ENCODE measurements around the gene PI4KB. TPM values are rescaled to one million over a fixed set of nuclear protein-coding genes. Genes with fewer than 3 reads are reported as not detected.

Gene PI4KB
- polyA plus RNA-seq, 1 donor from 2014 or later, result 22.8 TPM

DNA sequence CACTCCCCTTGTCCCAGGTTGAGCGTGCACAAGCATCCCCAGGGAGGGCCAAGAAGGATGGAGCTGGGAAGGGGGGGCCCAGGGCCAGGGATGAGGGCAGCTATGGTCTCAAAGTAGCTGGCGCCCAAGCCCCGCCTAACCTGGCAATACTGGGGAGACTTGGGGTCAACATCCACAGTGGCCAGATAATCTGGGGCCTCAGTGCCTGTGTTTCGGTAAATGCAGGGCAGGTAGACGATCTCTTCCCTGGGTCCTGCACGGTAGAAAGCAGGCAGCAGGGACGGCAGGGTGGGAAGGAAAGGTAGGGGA, 42.0 kb upstream of the PI4KB start:
- no peaks in the 10 kb centered on the region for H3K79me2 ChIP-seq (replicated peaks; ENCODE audit: insufficient read depth, low read length)
- no peak overlapping the region for H3K4me3 ChIP-seq (ENCODE audit: low read length)
- H3K9me3 ChIP-seq (ENCODE audit: low read length), result no peaks in the 10 kb centered on the region
- H3K4me2 ChIP-seq (ENCODE audit: low read length), result no peak overlapping the region
- no peak overlapping the region for H3K9ac ChIP-seq (ENCODE audit: low read length)
- no peaks in the 10 kb centered on the region for H3K36me3 ChIP-seq (ENCODE audit: insufficient read depth, low read length)
- TF ChIP-seq POLR2AphosphoS5 (IDR thresholded peaks at IDR 0.05), result no peak
- TF ChIP-seq EP300 (conservative IDR thresholded peaks at IDR 0.05; ENCODE audit: poor library complexity, severe bottlenecking), result no peak
- no peak for TF ChIP-seq EZH2 (IDR thresholded peaks at IDR 0.05; ENCODE audit: borderline replicate concordance, insufficient read depth, low read length, poor library complexity, severe bottlenecking)
- no peaks in the 10 kb centered on the region for H3F3A ChIP-seq (ENCODE audit: insufficient read depth, low read length, poor library complexity, severe bottlenecking)
- H4K20me1 ChIP-seq (ENCODE audit: insufficient read depth), result no peaks in the 10 kb centered on the region
- no peaks in the 10 kb centered on the region for H3K9me2 ChIP-seq (ENCODE audit: insufficient read depth, low read length)
- no peak overlapping the region for H3K27ac ChIP-seq (ENCODE audit: low read length)
- H3K27me3 ChIP-seq (ENCODE audit: insufficient read depth, low read depth, low read length), result no peaks in the 10 kb centered on the region
- no peak overlapping the region for H2AFZ ChIP-seq (ENCODE audit: low read depth, low read length)

DNA sequence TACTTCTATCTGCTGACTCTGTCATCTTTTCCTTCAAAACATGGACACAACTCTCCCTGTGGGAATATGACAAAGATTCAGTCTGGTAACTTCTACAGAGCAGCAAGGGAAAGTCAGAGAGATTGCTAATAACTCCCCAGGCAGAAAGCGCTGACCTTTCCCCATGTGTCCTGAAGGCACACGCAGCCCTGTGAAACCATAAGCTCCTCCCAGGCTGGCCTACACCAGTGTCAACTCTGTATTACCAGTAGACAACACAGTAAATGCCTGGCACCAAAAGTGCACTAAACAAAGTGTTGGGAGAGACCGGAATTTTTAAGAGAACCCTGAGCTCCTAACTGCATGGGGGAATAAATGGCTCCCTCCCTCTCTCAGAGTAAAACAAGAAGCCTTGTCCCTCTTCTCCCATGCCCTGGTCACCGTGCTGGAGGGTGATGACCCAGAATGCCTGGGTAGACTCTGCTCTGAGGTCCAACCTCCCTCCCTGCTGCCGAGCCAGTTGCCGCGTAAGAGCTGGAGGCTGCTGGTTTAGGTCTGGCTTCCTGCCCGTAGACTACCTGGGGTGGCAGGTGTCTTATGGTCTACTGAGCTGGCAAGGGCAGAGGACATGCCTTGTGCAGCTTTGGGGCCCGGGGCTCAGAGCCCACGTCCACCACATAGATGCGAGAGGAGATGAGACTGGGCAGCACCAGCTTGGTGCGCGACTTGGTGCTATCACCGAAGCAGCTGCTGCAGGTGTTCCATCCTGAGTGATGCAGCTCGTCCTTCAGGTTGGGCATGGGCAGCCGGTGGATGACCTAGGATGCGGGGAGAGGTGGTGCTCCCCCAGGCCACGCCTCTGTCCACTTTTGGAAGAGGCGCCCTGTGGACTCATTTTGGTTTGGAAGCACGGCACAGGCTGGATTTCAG, 41.4 kb upstream of the PI4KB start:
- H3K9me3 ChIP-seq (ENCODE audit: low read length), result no peaks in the 10 kb centered on the region
- no peaks in the 10 kb centered on the region for H4K20me1 ChIP-seq (ENCODE audit: insufficient read depth)
- H3K79me2 ChIP-seq (replicated peaks; ENCODE audit: insufficient read depth, low read length), result no peaks in the 10 kb centered on the region
- H2AFZ ChIP-seq (ENCODE audit: low read depth, low read length), result no peak overlapping the region
- H3K27me3 ChIP-seq (ENCODE audit: insufficient read depth, low read depth, low read length), result no peaks in the 10 kb centered on the region
- no peak overlapping the region for H3K4me2 ChIP-seq (ENCODE audit: low read length)
- TF ChIP-seq POLR2AphosphoS5 (IDR thresholded peaks at IDR 0.05), result no peak
- no peak for TF ChIP-seq SMC3 (conservative IDR thresholded peaks at IDR 0.05; ENCODE audit: poor library complexity)
- no peak for TF ChIP-seq CTCF (IDR thresholded peaks at IDR 0.05; ENCODE audit: poor library complexity, severe bottlenecking)
- no peak for TF ChIP-seq EP300 (conservative IDR thresholded peaks at IDR 0.05; ENCODE audit: poor library complexity, severe bottlenecking)
- TF ChIP-seq MXI1 (conservative IDR thresholded peaks at IDR 0.05; ENCODE audit: poor library complexity, severe bottlenecking), result no peak
- TF ChIP-seq TAF1 (IDR thresholded peaks at IDR 0.05; ENCODE audit: low read depth), result no peak
- no peak for TF ChIP-seq RAD21 (conservative IDR thresholded peaks at IDR 0.05)
- TF ChIP-seq, protein P1, sequence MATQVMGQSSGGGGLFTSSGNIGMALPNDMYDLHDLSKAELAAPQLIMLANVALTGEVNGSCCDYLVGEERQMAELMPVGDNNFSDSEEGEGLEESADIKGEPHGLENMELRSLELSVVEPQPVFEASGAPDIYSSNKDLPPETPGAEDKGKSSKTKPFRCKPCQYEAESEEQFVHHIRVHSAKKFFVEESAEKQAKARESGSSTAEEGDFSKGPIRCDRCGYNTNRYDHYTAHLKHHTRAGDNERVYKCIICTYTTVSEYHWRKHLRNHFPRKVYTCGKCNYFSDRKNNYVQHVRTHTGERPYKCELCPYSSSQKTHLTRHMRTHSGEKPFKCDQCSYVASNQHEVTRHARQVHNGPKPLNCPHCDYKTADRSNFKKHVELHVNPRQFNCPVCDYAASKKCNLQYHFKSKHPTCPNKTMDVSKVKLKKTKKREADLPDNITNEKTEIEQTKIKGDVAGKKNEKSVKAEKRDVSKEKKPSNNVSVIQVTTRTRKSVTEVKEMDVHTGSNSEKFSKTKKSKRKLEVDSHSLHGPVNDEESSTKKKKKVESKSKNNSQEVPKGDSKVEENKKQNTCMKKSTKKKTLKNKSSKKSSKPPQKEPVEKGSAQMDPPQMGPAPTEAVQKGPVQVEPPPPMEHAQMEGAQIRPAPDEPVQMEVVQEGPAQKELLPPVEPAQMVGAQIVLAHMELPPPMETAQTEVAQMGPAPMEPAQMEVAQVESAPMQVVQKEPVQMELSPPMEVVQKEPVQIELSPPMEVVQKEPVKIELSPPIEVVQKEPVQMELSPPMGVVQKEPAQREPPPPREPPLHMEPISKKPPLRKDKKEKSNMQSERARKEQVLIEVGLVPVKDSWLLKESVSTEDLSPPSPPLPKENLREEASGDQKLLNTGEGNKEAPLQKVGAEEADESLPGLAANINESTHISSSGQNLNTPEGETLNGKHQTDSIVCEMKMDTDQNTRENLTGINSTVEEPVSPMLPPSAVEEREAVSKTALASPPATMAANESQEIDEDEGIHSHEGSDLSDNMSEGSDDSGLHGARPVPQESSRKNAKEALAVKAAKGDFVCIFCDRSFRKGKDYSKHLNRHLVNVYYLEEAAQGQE (IDR thresholded peaks at IDR 0.05; ENCODE audit: borderline replicate concordance), result no peak
- no peak for TF ChIP-seq EZH2 (IDR thresholded peaks at IDR 0.05; ENCODE audit: borderline replicate concordance, insufficient read depth, low read length, poor library complexity, severe bottlenecking)
- no peak overlapping the region for H3K4me3 ChIP-seq (ENCODE audit: low read length)
- no peak overlapping the region for H3K27ac ChIP-seq (ENCODE audit: low read length)
- H3F3A ChIP-seq (ENCODE audit: insufficient read depth, low read length, poor library complexity, severe bottlenecking), result no peaks in the 10 kb centered on the region
- H3K9me2 ChIP-seq (ENCODE audit: insufficient read depth, low read length), result no peaks in the 10 kb centered on the region
- H3K9ac ChIP-seq (ENCODE audit: low read length), result no peak overlapping the region
- no peaks in the 10 kb centered on the region for H3K36me3 ChIP-seq (ENCODE audit: insufficient read depth, low read length)

Measured in neural cell (in vitro differentiated cells).